B cell (primary cell): ENCODE data around the gene KLK14. TPM values are rescaled to one million over a fixed set of nuclear protein-coding genes. Genes with fewer than 3 reads are reported as not detected.

Experiments used
- ATAC-seq: fragments of 200-7000 bp; cut with Tn5 transposase; one replicate; pipeline ENCODE4 v1.10.0; 2021; ENCODE audit warnings: low read depth, mild to moderate bottlenecking, moderate number of reproducible peaks, moderate library complexity
- CTCF ChIA-PET: fragments of 350-600 bp; sonication (Branson Sonifier 250); formaldehyde crosslinking; loops from one replicate; lab custom pipeline; 2021; ENCODE audit warnings: antibody characterized with exemption, inconsistent platforms; lab: Charles Lee
- POLR2A ChIA-PET: fragments of 350-600 bp; sonication (Branson Sonifier 250); formaldehyde crosslinking; loops from one replicate; lab custom pipeline; 2021; ENCODE audit warnings: antibody characterized with exemption; lab: Charles Lee
- DNase-seq: peaks from one replicate; pipeline ENCODE4 v3.0.0; 2013
- H2AFZ ChIP-seq: 2 replicates; pipeline ENCODE4 v1.6.1; 2012; ENCODE audit warnings: mild to moderate bottlenecking, low read depth, low read length; ENCODE audit not compliant: insufficient read depth, poor library complexity, severe bottlenecking
- H3K27ac ChIP-seq, 2 donors: 1 replicate in 1 of 2; 2 replicates in 1 of 2; pipeline ENCODE4 v1.5.1; 2012 to 2013; ENCODE audit warnings: low read length in 2 of 2, mild to moderate bottlenecking in 2 of 2, moderate library complexity in 1 of 2
- H3K27me3 ChIP-seq, 4 experiments: fragments of 200-600 bp in 1 of 4; sonication (generic) in 1 of 4; replicated peaks in 1 of 4; 1 replicate in 2 of 4; 2 replicates in 2 of 4; pipeline versions ENCODE4 v1.6.1 to v1.7.0; 2013 to 2016; ENCODE audit warnings: low read length in 3 of 4, mild to moderate bottlenecking in 2 of 4, mixed read lengths in 1 of 4, moderate library complexity in 1 of 4; ENCODE audit not compliant: insufficient read depth in 4 of 4, control insufficient read depth in 3 of 4; ENCODE audit errors: control extremely low read depth in 1 of 4
- H3K36me3 ChIP-seq, 2 experiments: replicated peaks in 1 of 2; 1 replicate in 1 of 2; 2 replicates in 1 of 2; pipeline versions ENCODE4 v1.6.1 to v1.7.1; 2013; ENCODE audit warnings: low read length in 1 of 2; ENCODE audit not compliant: insufficient read depth in 2 of 2, control insufficient read depth in 1 of 2; ENCODE audit errors: control extremely low read depth in 1 of 2, extremely low read depth in 1 of 2
- H3K4me1 ChIP-seq, 2 donors: fragments of 200-600 bp in 1 of 2; sonication (generic) in 1 of 2; 1 replicate in 1 of 2; 2 replicates in 1 of 2; pipeline versions ENCODE4 v1.5.1 to v1.6.1; 2013 to 2017; ENCODE audit warnings: low read length in 2 of 2; ENCODE audit not compliant: control insufficient read depth in 2 of 2, insufficient read depth in 2 of 2
- H3K4me2 ChIP-seq: replicated peaks from 2 replicates; pipeline ENCODE3; 2012; ENCODE audit warnings: mild to moderate bottlenecking, low read depth, low read length; ENCODE audit not compliant: poor library complexity, severe bottlenecking
- H3K4me3 ChIP-seq, 5 experiments: fragments of 200-600 bp in 1 of 5; sonication (generic) in 1 of 5; 1 replicate in 3 of 5; 2 replicates in 2 of 5; pipeline versions ENCODE4 v1.5.1 to v1.7.0; 2011 to 2016; ENCODE audit warnings: low read length in 4 of 5, mild to moderate bottlenecking in 4 of 5, low read depth in 2 of 5, control low read depth in 1 of 5, moderate library complexity in 1 of 5; ENCODE audit not compliant: insufficient read depth in 1 of 5; ENCODE audit errors: control extremely low read depth in 1 of 5, extremely low read depth in 1 of 5
- H3K79me2 ChIP-seq: fragments of 200-600 bp; sonication (generic); one replicate; pipeline ENCODE4 v1.6.0; 2016; ENCODE audit warnings: low read length; ENCODE audit not compliant: control insufficient read depth, insufficient read depth
- H3K9ac ChIP-seq: fragments of 200-600 bp; sonication (generic); 2 replicates; pipeline ENCODE4 v1.6.1; 2017; ENCODE audit warnings: mild to moderate bottlenecking, low read length, moderate library complexity
- H3K9me3 ChIP-seq, 3 donors: one replicate each; pipeline versions ENCODE4 v1.6.1 to v1.7.1; 2013; ENCODE audit warnings: low read length in 2 of 3; ENCODE audit not compliant: control insufficient read depth in 2 of 3, insufficient read depth in 1 of 3; ENCODE audit errors: control extremely low read depth in 1 of 3
- H4K20me1 ChIP-seq: 2 replicates; pipeline ENCODE4 v1.6.0; 2012; ENCODE audit warnings: mild to moderate bottlenecking, low read length; ENCODE audit not compliant: insufficient read depth, control insufficient read depth, poor library complexity, severe bottlenecking
- H3K27ac Mint-ChIP-seq: one replicate; pipeline ENCODE4 v1.8.0; 2021; ENCODE audit warnings: mixed read lengths
- H3K27me3 Mint-ChIP-seq: one replicate; pipeline ENCODE4 v1.8.0; 2021; ENCODE audit warnings: mixed read lengths
- H3K4me1 Mint-ChIP-seq: one replicate; pipeline ENCODE4 v1.8.0; 2021; ENCODE audit warnings: mixed read lengths
- H3K4me3 Mint-ChIP-seq: one replicate; pipeline ENCODE4 v1.8.0; 2021; ENCODE audit warnings: mixed read lengths
- H3K9me3 Mint-ChIP-seq: one replicate; pipeline ENCODE4 v1.8.0; 2022; ENCODE audit warnings: mixed read lengths; ENCODE audit not compliant: insufficient read depth
- EZH2 ChIP-seq: IDR thresholded peaks from 2 replicates; pipeline ENCODE4 v1.6.1; 2012; ENCODE audit warnings: borderline replicate concordance, low read depth, mild to moderate bottlenecking, moderate library complexity, low read length; ENCODE audit not compliant: insufficient read depth, poor library complexity, severe bottlenecking
- WGBS: methylation state at CpG from one replicate; pipeline ENCODE4 v1.1.5; 2013; ENCODE audit warnings: missing lambda C conversion rate; ENCODE audit not compliant: insufficient coverage; 5-methylcytosine and 5-hydroxymethylcytosine counted together
- intact Hi-C: fragments of 100-400 bp; cut with micrococcal nuclease; formaldehyde crosslinking; loops from one replicate; pipeline ENCODE4 v1.10.0; 2022
- polyA plus RNA-seq: library from polyadenylated mRNA; depleted of rRNA; stranded (reverse); fragments of >200 nt; gene quantifications from 2 replicates; pipeline ENCODE4 v1.2.3, GENCODE V29; 2012
- total RNA-seq, 2 donors: library from RNA; stranded (reverse); fragments of 120-200 nt in 1 of 2; gene quantifications; 1 replicate in 1 of 2; 2 replicates in 1 of 2; pipeline versions ENCODE4 v1.2.3 to v1.2.4, GENCODE V29; 2013 to 2022
- TF ChIP-seq, protein P1 (sequence below): fragments of 200-600 bp; IDR thresholded peaks from one replicate; pipeline ENCODE4 v1.8.0; 2022; ENCODE audit warnings: antibody characterized with exemption, mild to moderate bottlenecking

Gene KLK14
- total and polyA plus RNA-seq, 2 donors (not counting 1 experiment from before 2014, with no cell fraction given): 0.49 to 0.59 TPM

DNA sequence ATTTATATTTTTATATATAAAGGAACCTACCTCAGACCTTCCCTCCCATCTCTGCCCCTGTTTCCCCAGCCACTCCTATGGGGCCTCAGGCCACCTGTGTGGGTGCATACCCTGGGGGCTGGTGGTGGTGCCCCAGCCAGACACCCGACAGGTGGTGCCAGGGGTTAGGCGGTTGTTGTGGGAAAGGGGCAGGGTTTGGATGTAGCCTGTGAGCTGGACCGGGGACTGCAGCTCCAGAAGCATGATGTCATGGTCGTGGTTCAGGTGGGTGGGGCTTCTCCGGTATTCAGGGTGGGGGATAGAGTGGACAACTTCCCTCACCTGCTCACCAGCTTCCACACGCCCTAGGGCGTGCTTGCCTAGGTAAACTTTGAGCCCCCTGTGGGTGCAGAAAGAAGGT lies 23.0 kb downstream of the KLK14 start:
- Histone ChIP-seq H4K20me1 (no peaks in the 10 kb centered on the region), H3K36me3 (no peaks in the 10 kb centered on the region), H3K4me2 (no peak overlapping the region), H3K27me3 (peaks cover 0 to 31% (median 9%) of the 10 kb centered on the region in 4 experiments), H3K4me1 (no peaks in the 10 kb centered on the region), H3K4me3 (no peak overlapping the region), H3K79me2 (no peaks in the 10 kb centered on the region), H2AFZ (no peak overlapping the region), H3K9ac (no peak overlapping the region), H3K27ac (no peak overlapping the region), H3K9me3 (peaks cover 0 to 6% (median 0%) of the 10 kb centered on the region in 3 donors)
- ChIA-PET CTCF (no interaction called here), POLR2A (no interaction called here)
- Mint-ChIP-seq H3K9me3 (peaks cover 3% of the 10 kb centered on the region), H3K4me3 (no peak overlapping the region), H3K4me1 (peaks cover 2% of the 10 kb centered on the region), H3K27ac (no peak overlapping the region), H3K27me3 (peaks cover 48% of the 10 kb centered on the region)
- DNase-seq: no peak
- TF ChIP-seq, protein P1, sequence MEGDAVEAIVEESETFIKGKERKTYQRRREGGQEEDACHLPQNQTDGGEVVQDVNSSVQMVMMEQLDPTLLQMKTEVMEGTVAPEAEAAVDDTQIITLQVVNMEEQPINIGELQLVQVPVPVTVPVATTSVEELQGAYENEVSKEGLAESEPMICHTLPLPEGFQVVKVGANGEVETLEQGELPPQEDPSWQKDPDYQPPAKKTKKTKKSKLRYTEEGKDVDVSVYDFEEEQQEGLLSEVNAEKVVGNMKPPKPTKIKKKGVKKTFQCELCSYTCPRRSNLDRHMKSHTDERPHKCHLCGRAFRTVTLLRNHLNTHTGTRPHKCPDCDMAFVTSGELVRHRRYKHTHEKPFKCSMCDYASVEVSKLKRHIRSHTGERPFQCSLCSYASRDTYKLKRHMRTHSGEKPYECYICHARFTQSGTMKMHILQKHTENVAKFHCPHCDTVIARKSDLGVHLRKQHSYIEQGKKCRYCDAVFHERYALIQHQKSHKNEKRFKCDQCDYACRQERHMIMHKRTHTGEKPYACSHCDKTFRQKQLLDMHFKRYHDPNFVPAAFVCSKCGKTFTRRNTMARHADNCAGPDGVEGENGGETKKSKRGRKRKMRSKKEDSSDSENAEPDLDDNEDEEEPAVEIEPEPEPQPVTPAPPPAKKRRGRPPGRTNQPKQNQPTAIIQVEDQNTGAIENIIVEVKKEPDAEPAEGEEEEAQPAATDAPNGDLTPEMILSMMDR: no peak
- no peak for TF ChIP-seq EZH2
- WGBS: 84% methylated on average over 3 of the region's 7 CpGs
- no peak for ATAC-seq
- intact Hi-C loops: loop anchor here (10.0 kb wide), 1 partner anchor 95 kb away; no protein-coding TSS in a partner anchor

- ATAC-seq: no peak
- Histone ChIP-seq H3K36me3 (no peaks in the 10 kb centered on the region), H3K4me3 (no peak overlapping the region), H3K9me3 (peaks cover 0 to 8% (median 0%) of the 10 kb centered on the region in 3 donors), H3K4me1 (no peaks in the 10 kb centered on the region), H3K9ac (no peak overlapping the region), H3K79me2 (no peaks in the 10 kb centered on the region), H3K4me2 (no peak overlapping the region), H3K27ac (no peak overlapping the region), H4K20me1 (no peaks in the 10 kb centered on the region), H3K27me3 (peaks cover 0 to 13% (median 1%) of the 10 kb centered on the region in 4 experiments), H2AFZ (no peak overlapping the region)
- Mint-ChIP-seq H3K27me3 (peaks cover 40% of the 10 kb centered on the region), H3K27ac (no peak overlapping the region), H3K9me3 (no peaks in the 10 kb centered on the region), H3K4me1 (no peaks in the 10 kb centered on the region), H3K4me3 (no peak overlapping the region)
- intact Hi-C loops: no loop called here
- ChIA-PET CTCF (interaction anchor here (0.5 kb wide), 1 partner anchor 202 kb away, joined by 3 read pairs; no protein-coding TSS in a partner anchor), POLR2A (no interaction called here)
- TF ChIP-seq EZH2: no peak
- TF ChIP-seq, protein P1: no peak
- no peak for DNase-seq
Measured at GRCh38 chr19:51055866-51056265, 26.8 kb downstream of the KLK14 start.
